ENCODE results near the gene CELSR2. TPM values are rescaled to one million over a fixed set of nuclear protein-coding genes. Genes with fewer than 3 reads are reported as not detected.
A peak's percentile ranks its signal among the peaks of the same experiment; 100 is the strongest.

Gene CELSR2
- total RNA-seq, 1 donor from 2014 or later = 4.3 TPM

DNA sequence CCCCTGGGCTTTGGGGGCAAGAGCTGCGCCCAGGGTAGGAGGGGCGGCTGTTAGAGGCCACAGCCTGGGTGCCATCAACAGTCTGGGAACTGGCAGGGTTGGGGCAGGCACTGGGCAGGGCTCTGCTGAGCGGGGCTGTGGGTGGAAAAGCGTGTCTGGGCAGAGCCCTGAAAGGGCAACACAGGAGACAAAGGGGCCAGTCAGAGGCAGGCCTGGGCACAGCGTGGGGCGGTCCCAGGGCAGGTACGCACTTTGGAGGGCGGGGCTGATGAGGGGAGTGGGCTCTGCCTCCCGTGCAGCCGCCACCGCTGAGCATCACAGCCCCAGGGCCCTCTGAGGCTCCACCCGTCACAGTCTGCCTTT is 13.9 kb downstream of the CELSR2 start:
- no peak for DNase-seq (ENCODE audit: extremely low read depth, low read depth, low spot score)

DNA sequence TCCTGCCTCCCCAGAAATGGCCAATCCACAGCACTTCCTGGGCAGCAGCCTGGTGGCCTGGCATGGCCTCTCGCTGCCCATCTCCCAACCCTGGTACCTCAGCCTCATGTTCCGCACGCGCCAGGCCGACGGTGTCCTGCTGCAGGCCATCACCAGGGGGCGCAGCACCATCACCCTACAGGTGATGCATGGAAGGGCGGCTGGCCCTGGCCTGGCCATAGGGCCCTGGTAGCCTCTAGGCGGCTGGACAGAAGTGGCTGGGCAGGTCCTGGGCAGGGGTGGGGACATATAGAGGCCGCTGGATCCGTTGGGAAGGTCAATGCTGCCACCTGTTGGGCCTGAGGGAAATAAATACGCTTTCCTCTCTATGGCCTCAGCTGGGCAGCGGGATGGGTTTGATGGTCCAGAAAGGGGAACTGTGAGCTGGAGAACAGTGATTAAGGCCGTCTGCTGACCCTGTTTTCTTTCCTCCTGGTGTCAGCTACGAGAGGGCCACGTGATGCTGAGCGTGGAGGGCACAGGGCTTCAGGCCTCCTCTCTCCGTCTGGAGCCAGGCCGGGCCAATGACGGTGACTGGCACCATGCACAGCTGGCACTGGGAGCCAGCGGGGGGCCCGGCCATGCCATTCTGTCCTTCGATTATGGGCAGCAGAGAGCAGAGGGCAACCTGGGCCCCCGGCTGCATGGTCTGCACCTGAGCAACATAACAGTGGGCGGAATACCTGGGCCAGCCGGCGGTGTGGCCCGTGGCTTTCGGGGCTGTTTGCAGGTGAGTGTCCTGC is 14.4 kb downstream of the CELSR2 start:
- peak; percentile 31 for DNase-seq (ENCODE audit: extremely low read depth, low read depth, low spot score)

DNA sequence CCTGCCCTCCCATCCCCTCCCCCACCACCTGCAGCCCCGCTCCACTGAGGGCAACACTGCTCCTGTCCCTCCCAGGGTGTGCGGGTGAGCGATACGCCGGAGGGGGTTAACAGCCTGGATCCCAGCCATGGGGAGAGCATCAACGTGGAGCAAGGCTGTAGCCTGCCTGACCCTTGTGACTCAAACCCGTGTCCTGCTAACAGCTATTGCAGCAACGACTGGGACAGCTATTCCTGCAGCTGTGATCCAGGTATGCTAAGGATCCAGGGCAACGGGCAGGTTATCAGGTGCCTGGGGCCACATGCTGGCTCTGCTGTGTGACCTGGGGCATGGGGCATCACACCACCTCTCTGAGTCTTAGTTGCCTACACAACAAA is 15.0 kb downstream of the CELSR2 start:
- DNase-seq (ENCODE audit: extremely low read depth, low read depth, low spot score) = no peak

DNA sequence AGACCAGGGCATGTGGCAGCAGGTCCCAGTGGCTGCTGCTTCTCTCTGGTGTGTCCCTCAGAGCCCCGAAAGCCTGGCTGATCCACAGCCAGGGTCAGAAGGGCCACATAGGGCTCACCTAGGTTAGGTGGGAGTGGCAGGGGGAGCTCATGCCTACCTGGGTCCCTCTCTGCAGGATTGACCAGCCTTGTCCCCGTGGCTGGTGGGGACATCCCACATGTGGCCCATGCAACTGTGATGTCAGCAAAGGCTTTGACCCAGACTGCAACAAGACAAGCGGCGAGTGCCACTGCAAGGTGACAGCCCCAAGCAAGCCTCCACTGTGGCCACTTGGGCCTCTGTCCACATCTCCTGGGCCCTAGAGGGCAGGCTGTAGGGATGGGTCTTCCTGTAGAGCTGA is 15.7 kb downstream of the CELSR2 start:
- no peak for DNase-seq (ENCODE audit: extremely low read depth, low read depth, low spot score)

DNA sequence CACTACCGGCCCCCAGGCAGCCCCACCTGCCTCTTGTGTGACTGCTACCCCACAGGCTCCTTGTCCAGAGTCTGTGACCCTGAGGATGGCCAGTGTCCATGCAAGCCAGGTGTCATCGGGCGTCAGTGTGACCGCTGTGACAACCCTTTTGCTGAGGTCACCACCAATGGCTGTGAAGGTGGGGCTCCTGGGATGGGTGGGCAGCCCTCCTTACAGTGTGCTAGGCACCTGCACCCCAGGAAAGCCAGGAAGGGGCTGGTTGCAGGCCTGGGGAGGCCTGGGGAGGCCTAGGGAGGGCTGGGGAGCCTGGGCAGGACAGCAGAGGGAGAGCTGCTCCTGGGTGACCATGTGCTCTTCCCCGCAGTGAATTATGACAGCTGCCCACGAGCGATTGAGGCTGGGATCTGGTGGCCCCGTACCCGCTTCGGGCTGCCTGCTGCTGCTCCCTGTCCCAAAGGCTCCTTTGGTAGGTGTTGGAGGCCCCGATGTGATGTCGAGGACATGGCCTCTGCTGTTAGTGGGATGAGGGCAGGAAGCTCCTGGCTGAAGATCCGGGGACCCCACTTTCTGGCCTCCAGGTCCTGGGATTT is 16.5 kb downstream of the CELSR2 start:
- no peak for DNase-seq (ENCODE audit: extremely low read depth, low read depth, low spot score)

DNA sequence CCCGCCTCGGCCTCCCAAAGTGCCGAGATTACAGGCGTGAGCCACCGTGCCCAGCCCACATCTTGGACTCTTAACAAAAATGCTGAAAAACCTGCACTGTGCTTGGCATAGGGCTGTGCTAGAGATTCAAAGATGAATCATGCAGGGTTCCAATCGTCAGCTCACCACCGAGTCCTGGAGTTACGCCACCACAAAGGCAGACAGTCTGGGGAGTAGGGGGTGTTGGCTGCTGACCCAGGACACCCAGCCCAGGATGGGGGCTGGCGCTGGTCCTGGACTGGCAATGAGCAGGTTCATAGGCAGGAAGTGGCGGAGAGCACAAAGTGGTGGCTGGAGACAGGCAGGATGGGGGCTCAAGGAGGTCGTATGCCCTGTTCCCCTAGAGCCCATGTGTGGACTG is 17.6 kb downstream of the CELSR2 start:
- DNase-seq (ENCODE audit: extremely low read depth, low read depth, low spot score) = no peak

DNA sequence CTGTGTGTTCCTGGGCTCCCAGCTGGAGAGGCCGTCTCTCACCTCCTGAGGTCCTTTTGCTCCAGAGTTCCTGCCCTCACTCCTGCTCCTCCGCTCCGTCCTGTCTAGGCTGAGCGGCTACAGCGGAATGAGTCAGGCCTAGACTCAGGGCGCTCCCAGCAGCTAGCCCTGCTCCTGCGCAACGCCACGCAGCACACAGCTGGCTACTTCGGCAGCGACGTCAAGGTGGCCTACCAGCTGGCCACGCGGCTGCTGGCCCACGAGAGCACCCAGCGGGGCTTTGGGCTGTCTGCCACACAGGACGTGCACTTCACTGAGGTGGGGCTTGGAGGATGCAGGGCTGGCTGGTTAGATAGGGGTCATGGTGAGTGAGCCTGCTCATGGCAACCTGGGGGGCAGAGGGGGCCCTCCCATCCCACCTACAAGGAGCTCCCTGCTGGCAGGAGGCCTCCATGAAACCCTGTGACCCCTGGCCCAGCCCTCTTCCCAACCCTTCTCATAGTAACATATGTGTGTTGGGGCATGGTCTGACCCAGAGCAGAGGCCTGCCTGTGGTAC is 18.5 kb downstream of the CELSR2 start:
- DNase-seq (ENCODE audit: extremely low read depth, low read depth, low spot score) = no peak

DNA sequence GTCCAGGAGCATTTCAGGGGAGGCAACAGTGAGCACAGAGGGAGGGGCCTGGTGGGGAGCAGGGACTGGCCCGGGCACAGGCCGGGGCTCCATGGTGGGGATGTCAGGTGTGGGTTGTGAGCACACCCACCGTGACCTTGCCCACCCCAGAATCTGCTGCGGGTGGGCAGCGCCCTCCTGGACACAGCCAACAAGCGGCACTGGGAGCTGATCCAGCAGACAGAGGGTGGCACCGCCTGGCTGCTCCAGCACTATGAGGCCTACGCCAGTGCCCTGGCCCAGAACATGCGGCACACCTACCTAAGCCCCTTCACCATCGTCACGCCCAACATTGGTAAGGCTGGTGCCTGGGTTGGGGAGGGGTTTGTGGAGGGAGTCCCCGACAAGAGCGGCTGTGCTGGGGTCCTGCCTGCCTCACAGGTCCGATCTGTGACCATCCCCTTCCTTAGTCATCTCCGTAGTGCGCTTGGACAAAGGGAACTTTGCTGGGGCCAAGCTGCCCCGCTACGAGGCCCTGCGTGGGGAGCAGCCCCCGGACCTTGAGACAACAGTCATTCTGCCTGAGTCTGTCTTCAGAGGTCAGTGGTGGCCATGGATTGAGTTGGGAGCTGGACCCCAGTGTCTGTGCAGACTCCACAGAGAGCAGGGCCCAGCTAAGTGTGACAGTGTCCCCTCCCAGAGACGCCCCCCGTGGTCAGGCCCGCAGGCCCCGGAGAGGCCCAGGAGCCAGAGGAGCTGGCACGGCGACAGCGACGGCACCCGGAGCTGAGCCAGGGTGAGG is 19.3 kb downstream of the CELSR2 start:
- no peak for DNase-seq (ENCODE audit: extremely low read depth, low read depth, low spot score)

DNA sequence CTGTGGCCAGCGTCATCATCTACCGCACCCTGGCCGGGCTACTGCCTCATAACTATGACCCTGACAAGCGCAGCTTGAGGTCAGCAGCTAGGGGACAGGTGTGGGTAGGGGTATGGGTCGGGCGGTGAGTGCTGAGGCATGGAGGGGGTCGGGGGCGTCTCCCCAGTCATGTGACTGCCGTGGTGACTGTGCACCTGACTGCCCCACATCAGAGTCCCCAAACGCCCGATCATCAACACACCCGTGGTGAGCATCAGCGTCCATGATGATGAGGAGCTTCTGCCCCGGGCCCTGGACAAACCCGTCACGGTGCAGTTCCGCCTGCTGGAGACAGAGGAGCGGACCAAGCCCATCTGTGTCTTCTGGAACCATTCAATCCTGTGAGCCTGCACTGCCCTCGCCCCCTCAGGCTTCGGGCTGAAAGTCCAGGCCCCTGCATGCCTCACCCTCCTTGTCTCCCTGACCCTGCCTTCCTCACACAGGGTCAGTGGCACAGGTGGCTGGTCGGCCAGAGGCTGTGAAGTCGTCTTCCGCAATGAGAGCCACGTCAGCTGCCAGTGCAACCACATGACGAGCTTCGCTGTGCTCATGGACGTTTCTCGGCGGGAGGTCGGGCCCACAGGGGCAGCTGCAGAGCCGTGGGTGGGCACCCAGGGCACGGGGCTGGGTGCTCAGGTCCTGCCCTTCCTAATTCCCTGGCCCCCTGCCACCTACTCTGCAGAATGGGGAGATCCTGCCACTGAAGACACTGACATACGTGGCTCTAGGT is 20.1 kb downstream of the CELSR2 start:
- DNase-seq (ENCODE audit: extremely low read depth, low read depth, low spot score) = no peak

DNA sequence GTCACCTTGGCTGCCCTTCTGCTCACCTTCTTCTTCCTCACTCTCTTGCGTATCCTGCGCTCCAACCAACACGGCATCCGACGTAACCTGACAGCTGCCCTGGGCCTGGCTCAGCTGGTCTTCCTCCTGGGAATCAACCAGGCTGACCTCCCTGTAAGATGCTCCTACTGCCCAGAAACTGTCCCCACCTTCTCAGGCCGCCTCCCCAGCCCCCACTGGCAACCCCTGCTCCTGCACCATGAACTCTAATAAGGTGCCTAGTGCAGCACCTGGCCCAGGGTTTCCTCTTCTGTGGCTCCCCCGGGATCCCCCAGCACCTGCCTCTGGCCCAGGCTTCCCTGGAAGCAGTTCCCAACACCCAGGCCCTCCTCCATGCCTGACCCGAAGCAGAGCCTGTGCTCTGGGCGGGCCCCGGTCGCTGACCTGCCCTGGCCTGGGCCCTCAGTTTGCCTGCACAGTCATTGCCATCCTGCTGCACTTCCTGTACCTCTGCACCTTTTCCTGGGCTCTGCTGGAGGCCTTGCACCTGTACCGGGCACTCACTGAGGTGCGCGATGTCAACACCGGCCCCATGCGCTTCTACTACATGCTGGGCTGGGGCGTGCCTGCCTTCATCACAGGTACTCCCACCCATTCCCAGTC is 20.8 kb downstream of the CELSR2 start:
- no peak for DNase-seq (ENCODE audit: extremely low read depth, low read depth, low spot score)

DNA sequence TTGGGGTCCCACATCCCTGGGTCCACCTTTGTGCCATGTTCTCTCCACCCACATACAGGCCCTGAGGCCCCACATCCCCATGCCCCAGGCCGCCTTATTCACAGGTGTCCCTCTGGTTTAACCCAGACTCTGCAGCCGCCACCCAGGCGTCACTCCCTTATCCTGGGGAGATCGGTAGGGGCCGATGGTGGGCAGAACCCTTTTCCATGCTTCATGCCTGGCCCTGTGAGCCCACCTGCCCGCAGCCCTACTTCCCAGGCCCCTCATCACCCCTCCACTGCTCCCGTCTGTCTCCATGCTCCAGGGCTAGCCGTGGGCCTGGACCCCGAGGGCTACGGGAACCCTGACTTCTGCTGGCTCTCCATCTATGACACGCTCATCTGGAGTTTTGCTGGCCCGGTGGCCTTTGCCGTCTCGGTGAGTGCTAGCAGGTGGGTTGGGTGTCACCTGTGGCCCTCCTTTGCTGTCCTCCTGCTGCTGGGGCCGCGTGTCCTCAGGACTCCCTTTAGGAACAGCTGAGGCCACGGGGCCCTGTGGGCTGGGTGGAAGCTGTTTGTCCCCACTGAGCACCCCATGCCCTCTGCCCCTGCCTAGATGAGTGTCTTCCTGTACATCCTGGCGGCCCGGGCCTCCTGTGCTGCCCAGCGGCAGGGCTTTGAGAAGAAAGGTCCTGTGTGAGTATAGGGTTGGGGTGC is 21.4 kb downstream of the CELSR2 start:
- DNase-seq (ENCODE audit: extremely low read depth, low read depth, low spot score) = no peak

DNA sequence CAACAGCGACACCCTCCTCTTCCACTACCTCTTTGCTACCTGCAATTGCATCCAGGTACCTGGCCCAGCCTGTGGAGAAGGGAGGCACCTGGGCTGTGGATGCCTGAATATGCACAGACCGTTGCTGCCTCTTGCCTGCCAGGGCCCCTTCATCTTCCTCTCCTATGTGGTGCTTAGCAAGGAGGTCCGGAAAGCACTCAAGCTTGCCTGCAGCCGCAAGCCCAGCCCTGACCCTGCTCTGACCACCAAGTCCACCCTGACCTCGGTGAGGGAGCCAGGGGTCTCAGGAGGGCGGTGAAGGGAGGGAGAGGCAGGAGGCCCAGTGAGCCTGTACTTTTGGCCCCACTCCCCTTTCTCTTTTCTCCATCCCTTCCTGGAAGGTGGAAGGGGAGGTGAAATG is 22.1 kb downstream of the CELSR2 start:
- no peak for DNase-seq (ENCODE audit: extremely low read depth, low read depth, low spot score)

DNA sequence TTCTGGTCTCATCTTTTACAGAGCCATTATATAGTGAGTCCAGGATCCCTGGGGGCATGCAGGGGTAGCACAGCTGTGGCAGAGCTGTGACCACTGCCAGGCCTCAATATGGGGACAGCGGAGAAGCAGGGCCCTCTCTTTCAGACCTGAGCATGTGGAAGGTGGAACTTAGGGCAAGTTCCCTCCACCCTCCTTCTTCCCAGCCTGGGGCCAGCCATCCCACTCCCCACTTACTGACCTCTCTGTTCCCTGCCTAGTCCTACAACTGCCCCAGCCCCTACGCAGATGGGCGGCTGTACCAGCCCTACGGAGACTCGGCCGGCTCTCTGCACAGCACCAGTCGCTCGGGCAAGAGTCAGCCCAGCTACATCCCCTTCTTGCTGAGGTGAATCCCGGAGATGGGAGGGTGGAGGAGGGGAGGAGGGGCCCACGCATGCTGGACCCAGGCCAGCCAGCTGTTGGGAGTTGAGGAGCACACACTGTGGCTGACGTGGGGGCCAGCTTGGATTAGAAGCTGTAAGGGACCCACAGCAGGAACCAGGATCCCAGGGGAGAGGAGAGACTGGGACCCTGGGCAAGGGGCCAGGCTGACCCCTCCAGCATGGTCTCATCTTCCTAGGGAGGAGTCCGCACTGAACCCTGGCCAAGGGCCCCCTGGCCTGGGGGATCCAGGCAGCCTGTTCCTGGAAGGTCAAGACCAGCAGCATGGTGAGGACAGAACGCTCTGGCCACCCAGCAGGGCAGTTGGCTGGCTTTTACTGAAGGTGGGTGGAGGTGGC is 22.9 kb downstream of the CELSR2 start:
- no peak for DNase-seq (ENCODE audit: extremely low read depth, low read depth, low spot score)

DNA sequence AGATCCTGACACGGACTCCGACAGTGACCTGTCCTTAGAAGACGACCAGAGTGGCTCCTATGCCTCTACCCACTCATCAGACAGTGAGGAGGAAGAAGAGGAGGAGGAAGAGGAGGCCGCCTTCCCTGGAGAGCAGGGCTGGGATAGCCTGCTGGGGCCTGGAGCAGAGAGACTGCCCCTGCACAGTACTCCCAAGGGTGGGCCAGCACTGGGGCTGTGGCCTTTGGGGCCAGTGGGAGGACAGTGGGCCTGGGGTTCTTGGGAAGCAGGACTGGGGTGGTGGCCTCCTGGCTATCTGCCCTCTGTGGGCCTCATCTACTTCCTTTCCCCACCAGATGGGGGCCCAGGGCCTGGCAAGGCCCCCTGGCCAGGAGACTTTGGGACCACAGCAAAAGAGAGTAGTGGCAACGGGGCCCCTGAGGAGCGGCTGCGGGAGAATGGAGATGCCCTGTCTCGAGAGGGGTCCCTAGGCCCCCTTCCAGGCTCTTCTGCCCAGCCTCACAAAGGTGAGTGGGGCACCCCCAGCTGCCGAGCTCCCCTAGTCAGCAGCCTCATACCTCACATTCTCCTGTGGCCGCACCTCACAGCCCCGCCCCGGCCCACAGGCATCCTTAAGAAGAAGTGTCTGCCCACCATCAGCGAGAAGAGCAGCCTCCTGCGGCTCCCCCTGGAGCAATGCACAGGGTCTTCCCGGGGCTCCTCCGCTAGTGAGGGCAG is 23.6 kb downstream of the CELSR2 start:
- no peak for DNase-seq (ENCODE audit: extremely low read depth, low read depth, low spot score)

DNA sequence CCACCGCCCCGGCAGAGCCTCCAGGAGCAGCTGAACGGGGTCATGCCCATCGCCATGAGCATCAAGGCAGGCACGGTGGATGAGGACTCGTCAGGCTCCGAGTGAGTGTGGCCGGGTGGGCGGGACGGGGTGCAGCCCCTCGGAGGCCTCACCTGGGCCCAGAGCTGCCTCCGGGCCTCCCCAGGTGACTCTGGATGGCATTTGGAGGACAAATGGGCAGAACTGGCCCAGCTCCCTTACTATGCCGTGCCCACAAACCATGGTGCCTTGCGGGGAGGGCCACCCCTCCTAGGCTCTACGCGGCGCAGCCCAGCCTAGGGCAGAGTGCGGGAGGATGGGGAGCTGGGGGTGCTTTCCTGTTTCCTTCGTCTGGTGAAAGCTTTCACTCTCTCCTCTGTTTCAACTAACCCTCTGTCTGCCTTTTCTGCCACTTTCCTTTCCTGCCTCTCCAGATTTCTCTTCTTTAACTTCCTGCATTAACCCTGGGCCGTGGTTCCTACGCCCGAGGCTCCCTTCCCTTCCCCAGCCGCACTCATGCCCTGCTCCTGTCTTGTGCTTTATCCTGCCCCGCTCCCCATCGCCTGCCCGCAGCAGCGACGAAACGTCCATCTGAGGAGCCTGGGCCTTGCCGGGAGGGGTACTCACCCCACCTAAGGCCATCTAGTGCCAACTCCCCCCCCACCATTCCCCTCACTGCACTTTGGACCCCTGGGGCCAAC is 24.4 kb downstream of the CELSR2 start:
- DNase-seq (ENCODE audit: extremely low read depth, low read depth, low spot score) = no peak

DNA sequence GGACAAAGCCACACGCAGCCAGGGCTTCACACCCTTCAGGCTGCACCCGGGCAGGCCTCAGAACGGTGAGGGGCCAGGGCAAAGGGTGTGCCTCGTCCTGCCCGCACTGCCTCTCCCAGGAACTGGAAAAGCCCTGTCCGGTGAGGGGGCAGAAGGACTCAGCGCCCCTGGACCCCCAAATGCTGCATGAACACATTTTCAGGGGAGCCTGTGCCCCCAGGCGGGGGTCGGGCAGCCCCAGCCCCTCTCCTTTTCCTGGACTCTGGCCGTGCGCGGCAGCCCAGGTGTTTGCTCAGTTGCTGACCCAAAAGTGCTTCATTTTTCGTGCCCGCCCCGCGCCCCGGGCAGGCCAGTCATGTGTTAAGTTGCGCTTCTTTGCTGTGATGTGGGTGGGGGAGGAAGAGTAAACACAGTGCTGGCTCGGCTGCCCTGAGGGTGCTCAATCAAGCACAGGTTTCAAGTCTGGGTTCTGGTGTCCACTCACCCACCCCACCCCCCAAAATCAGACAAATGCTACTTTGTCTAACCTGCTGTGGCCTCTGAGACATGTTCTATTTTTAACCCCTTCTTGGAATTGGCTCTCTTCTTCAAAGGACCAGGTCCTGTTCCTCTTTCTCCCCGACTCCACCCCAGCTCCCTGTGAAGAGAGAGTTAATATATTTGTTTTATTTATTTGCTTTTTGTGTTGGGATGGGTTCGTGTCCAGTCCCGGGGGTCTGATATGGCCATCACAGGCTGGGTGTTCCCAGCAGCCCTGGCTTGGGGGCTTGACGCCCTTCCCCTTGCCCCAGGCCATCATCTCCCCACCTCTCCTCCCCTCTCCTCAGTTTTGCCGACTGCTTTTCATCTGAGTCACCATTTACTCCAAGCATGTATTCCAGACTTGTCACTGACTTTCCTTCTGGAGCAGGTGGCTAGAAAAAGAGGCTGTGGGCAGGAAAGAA is 25.5 kb downstream of the CELSR2 start:
- no peak for DNase-seq (ENCODE audit: extremely low read depth, low read depth, low spot score)
